ENCODE measurements around the gene ENTPD2. TPM values are rescaled to one million over a fixed set of nuclear protein-coding genes. Genes with fewer than 3 reads are reported as not detected.

The ENTPD2 gene
- total and polyA plus RNA-seq, 2 donors (not counting 3 experiments of a cell fraction or from before 2014, with no cell fraction given): not detected

GRCh38 chr9:137074657-137075274 is 20.9 kb upstream of the ENTPD2 start:
- no peak overlapping the region for H3K4me3 ChIP-seq (replicated peaks in 1 of 3; ENCODE audit: insufficient read depth in 1 of 3, low read depth in 1 of 3, low read length in 3 of 3)
- H3K27me3 ChIP-seq (ENCODE audit: control insufficient read depth in 2 of 2, insufficient read depth in 2 of 2, low read length in 2 of 2): no peaks in the 10 kb centered on the region
- H3K4me2 ChIP-seq (ENCODE audit: insufficient read depth, low read length): no peak overlapping the region
- H3K9ac ChIP-seq (replicated peaks; ENCODE audit: extremely low read depth, insufficient read depth, low read length): no peak overlapping the region
- intact Hi-C loops (cut with micrococcal nuclease): no loop called here
- no peaks in the 10 kb centered on the region for H3K9me3 ChIP-seq (replicated peaks; ENCODE audit: control insufficient read depth, insufficient read depth, low read length)
- DNase-seq (ENCODE audit: low read depth, low spot score): no peak
- H4K20me1 ChIP-seq (replicated peaks; ENCODE audit: control insufficient read depth, extremely low read depth, insufficient read depth, low read length): no peaks in the 10 kb centered on the region
- ChIA-PET CTCF (interaction anchor here (2.9 kb wide), 1 partner anchor 11 kb away, joined by 13 read pairs; no protein-coding TSS in a partner anchor), POLR2A (no interaction called here)
- no peak overlapping the region for H2AFZ ChIP-seq (ENCODE audit: low read depth, low read length)
- no TSS peak for BruUV-seq (replicated peaks)
- no peak for TF ChIP-seq GATA2 (IDR thresholded peaks at IDR 0.05; ENCODE audit: insufficient read depth, insufficient read length, low read depth, low read length)
- H3K79me2 ChIP-seq (ENCODE audit: control insufficient read depth, insufficient read depth, low read length): peaks cover 6% of the 10 kb centered on the region
- no peak overlapping the region for H3K27ac ChIP-seq (ENCODE audit: insufficient read depth, low read depth, low read length)
- no peak for FAIRE-seq
- dilution Hi-C loops (cut with MboI; ENCODE audit: extremely low pct_ligation_motif_present, low sequenced_read_pairs): no loop called here
- H3K4me1 ChIP-seq (ENCODE audit: control insufficient read depth, extremely low read depth, insufficient read depth, low read length): peaks cover 10% of the 10 kb centered on the region
- peaks cover 0 to 7% of the 10 kb centered on the region in 2 experiments for H3K36me3 ChIP-seq (ENCODE audit: control insufficient read depth in 2 of 2, extremely low read depth in 1 of 2, insufficient read depth in 2 of 2, low read length in 2 of 2)
- H3K9me1 ChIP-seq (replicated peaks; ENCODE audit: control insufficient read depth, extremely low read depth, insufficient read depth, low read length): no peaks in the 10 kb centered on the region

GRCh38 chr9:137073992-137074399 is 20.1 kb upstream of the ENTPD2 start:
- no peak for FAIRE-seq
- dilution Hi-C loops (cut with MboI; ENCODE audit: extremely low pct_ligation_motif_present, low sequenced_read_pairs) (no loop called here), intact Hi-C loops (cut with micrococcal nuclease) (no loop called here)
- no peaks in the 10 kb centered on the region for H4K20me1 ChIP-seq (replicated peaks; ENCODE audit: control insufficient read depth, extremely low read depth, insufficient read depth, low read length)
- no peak overlapping the region for H2AFZ ChIP-seq (ENCODE audit: low read depth, low read length)
- no peak for DNase-seq (ENCODE audit: low read depth, low spot score)
- ChIA-PET CTCF (no interaction called here), POLR2A (no interaction called here)
- H3K9me3 ChIP-seq (replicated peaks; ENCODE audit: control insufficient read depth, insufficient read depth, low read length): no peaks in the 10 kb centered on the region
- H3K27ac ChIP-seq (ENCODE audit: insufficient read depth, low read depth, low read length): no peak overlapping the region
- BruUV-seq (replicated peaks): no TSS peak
- H3K4me2 ChIP-seq (ENCODE audit: insufficient read depth, low read length): no peak overlapping the region
- H3K9me1 ChIP-seq (replicated peaks; ENCODE audit: control insufficient read depth, extremely low read depth, insufficient read depth, low read length): no peaks in the 10 kb centered on the region
- no peaks in the 10 kb centered on the region for H3K36me3 ChIP-seq (ENCODE audit: control insufficient read depth in 2 of 2, extremely low read depth in 1 of 2, insufficient read depth in 2 of 2, low read length in 2 of 2)
- H3K79me2 ChIP-seq (ENCODE audit: control insufficient read depth, insufficient read depth, low read length): peaks cover 12% of the 10 kb centered on the region
- H3K4me1 ChIP-seq (ENCODE audit: control insufficient read depth, extremely low read depth, insufficient read depth, low read length): peaks cover 16% of the 10 kb centered on the region
- H3K27me3 ChIP-seq (ENCODE audit: control insufficient read depth in 2 of 2, insufficient read depth in 2 of 2, low read length in 2 of 2): no peaks in the 10 kb centered on the region
- H3K9ac ChIP-seq (replicated peaks; ENCODE audit: extremely low read depth, insufficient read depth, low read length): no peak overlapping the region
- H3K4me3 ChIP-seq (replicated peaks in 1 of 3; ENCODE audit: insufficient read depth in 1 of 3, low read depth in 1 of 3, low read length in 3 of 3): no peak overlapping the region
- TF ChIP-seq EZH2 (IDR thresholded peaks at IDR 0.05; ENCODE audit: borderline replicate concordance, low read depth, low read length, severe bottlenecking) (no peak), CTCF (IDR thresholded peaks at IDR 0.05; ENCODE audit: extremely low read depth in 1 of 2, insufficient read depth in 1 of 2, low read depth in 1 of 2, low read length in 2 of 2) (no peak), GATA2 (IDR thresholded peaks at IDR 0.05; ENCODE audit: insufficient read depth, insufficient read length, low read depth, low read length) (no peak), POLR2AphosphoS5 (IDR thresholded peaks at IDR 0.05; ENCODE audit: insufficient read depth, low read depth, low read length) (no peak), POLR2A (IDR thresholded peaks at IDR 0.05; ENCODE audit: low read depth, low read length) (no peak)
